Stomach (tissue), 4 donors: ENCODE results near the gene AK4.

Experiments used
- CTCF ChIP-seq, 7 experiments: fragments of 450-650 bp in 4 of 7; fragments of 200-600 bp in 3 of 7; sonication (generic) in 3 of 7; IDR thresholded peaks; one replicate each; pipeline ENCODE4 v1.5.1; 2016 to 2019; ENCODE audit warnings: antibody characterized with exemption in 7 of 7, control low read depth in 2 of 7, mild to moderate bottlenecking in 1 of 7
- EP300 ChIP-seq: sonication (generic); formaldehyde crosslinking; IDR thresholded peaks from one replicate; pipeline ENCODE4 v1.6.1; 2017; ENCODE audit warnings: antibody characterized with exemption
- POLR2A ChIP-seq, 4 donors: fragments of 450-650 bp; IDR thresholded peaks; one replicate each; pipeline ENCODE4 v1.6.1; 2016; ENCODE audit warnings: antibody characterized with exemption in 4 of 4, control low read depth in 2 of 4, mild to moderate bottlenecking in 1 of 4, moderate library complexity in 1 of 4

GRCh38 chr1:65138524-65138923 is 9.5 kb upstream of the AK4 start:
- TF ChIP-seq CTCF (IDR thresholded peaks at IDR 0.05) (no peak), POLR2A (IDR thresholded peaks at IDR 0.05) (no peak), EP300 (no peak)
